ENCODE measurements around the gene CRTC1.

Gene CRTC1

GRCh38 chr19:18650468-18651041 lies 32.9 kb upstream of the CRTC1 start:
- no peak for TF ChIP-seq SP1 (IDR thresholded peaks at IDR 0.05)
- TF ChIP-seq L3MBTL2 (conservative IDR thresholded peaks at IDR 0.05): no peak
- no peak for TF ChIP-seq NFRKB (IDR thresholded peaks at IDR 0.05)
- TF ChIP-seq CTBP1 (IDR thresholded peaks at IDR 0.05; ENCODE audit: borderline replicate concordance): no peak
- TF ChIP-seq LEF1 (IDR thresholded peaks at IDR 0.05; ENCODE audit: borderline replicate concordance): no peak
- TF ChIP-seq HDGF (IDR thresholded peaks at IDR 0.05; ENCODE audit: borderline replicate concordance): no peak
- TF ChIP-seq ARNT (IDR thresholded peaks at IDR 0.05): no peak
- no peak for TF ChIP-seq ELF4 (IDR thresholded peaks at IDR 0.05)
- TF ChIP-seq BHLHE40 (IDR thresholded peaks at IDR 0.05; ENCODE audit: borderline replicate concordance): no peak
- TF ChIP-seq SUZ12 (IDR thresholded peaks at IDR 0.05): no peak
- no peak for TF ChIP-seq ZNF384 (IDR thresholded peaks at IDR 0.05)
- TF ChIP-seq, protein P1, sequence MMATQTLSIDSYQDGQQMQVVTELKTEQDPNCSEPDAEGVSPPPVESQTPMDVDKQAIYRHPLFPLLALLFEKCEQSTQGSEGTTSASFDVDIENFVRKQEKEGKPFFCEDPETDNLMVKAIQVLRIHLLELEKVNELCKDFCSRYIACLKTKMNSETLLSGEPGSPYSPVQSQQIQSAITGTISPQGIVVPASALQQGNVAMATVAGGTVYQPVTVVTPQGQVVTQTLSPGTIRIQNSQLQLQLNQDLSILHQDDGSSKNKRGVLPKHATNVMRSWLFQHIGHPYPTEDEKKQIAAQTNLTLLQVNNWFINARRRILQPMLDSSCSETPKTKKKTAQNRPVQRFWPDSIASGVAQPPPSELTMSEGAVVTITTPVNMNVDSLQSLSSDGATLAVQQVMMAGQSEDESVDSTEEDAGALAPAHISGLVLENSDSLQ (IDR thresholded peaks at IDR 0.05): no peak
- TF ChIP-seq FOXM1 (IDR thresholded peaks at IDR 0.05; ENCODE audit: borderline replicate concordance): no peak
- TF ChIP-seq TARDBP (IDR thresholded peaks at IDR 0.05): no peak
- TF ChIP-seq FOXK2 (IDR thresholded peaks at IDR 0.05): no peak
- POLR2A ChIA-PET: no interaction called here
- DNase-seq (ENCODE audit: extremely low spot score): no peak
- CTCF ChIA-PET: no interaction called here

DNA sequence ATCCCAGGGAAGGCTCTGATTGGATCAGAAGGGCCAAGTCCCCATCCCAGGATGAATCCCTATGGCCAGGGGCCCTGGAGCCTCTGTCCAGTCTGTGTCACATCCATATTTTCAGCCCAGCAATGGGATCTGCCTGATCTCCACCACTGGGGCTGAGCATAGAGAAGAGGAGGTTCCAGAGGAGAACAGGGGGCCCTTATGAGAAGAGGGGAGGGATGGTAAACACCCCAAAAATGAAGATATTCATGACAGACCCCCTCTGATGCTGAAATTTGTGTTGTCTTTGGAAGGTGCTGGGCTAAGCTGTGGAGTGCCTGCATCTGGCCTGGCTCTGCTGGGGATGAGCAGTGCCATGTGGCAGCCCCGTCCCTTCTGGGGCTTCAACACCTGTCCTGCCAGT lies 32.2 kb upstream of the CRTC1 start:
- POLR2A ChIA-PET: no interaction called here
- no peak for TF ChIP-seq NFRKB (IDR thresholded peaks at IDR 0.05)
- TF ChIP-seq BHLHE40 (IDR thresholded peaks at IDR 0.05; ENCODE audit: borderline replicate concordance): no peak
- no peak for TF ChIP-seq LEF1 (IDR thresholded peaks at IDR 0.05; ENCODE audit: borderline replicate concordance)
- CTCF ChIA-PET: no interaction called here
- DNase-seq (ENCODE audit: extremely low spot score): no peak

- DNase-seq (ENCODE audit: extremely low spot score): no peak
- ChIA-PET CTCF (no interaction called here), POLR2A (no interaction called here)
- no peak for TF ChIP-seq LEF1 (IDR thresholded peaks at IDR 0.05; ENCODE audit: borderline replicate concordance)
- no peak for TF ChIP-seq HDGF (IDR thresholded peaks at IDR 0.05; ENCODE audit: borderline replicate concordance)
- no peak for TF ChIP-seq BHLHE40 (IDR thresholded peaks at IDR 0.05; ENCODE audit: borderline replicate concordance)
- TF ChIP-seq FOXK2 (IDR thresholded peaks at IDR 0.05): no peak
- no peak for TF ChIP-seq CTBP1 (IDR thresholded peaks at IDR 0.05; ENCODE audit: borderline replicate concordance)
- TF ChIP-seq, protein P1 (IDR thresholded peaks at IDR 0.05): no peak
- TF ChIP-seq NFRKB (IDR thresholded peaks at IDR 0.05): no peak
- TF ChIP-seq SP1 (IDR thresholded peaks at IDR 0.05): no peak
- TF ChIP-seq TARDBP (IDR thresholded peaks at IDR 0.05): no peak
- TF ChIP-seq FOXA1 (IDR thresholded peaks at IDR 0.05): no peak
- TF ChIP-seq L3MBTL2 (conservative IDR thresholded peaks at IDR 0.05): no peak
- no peak for TF ChIP-seq ARNT (IDR thresholded peaks at IDR 0.05)
- TF ChIP-seq SUZ12 (IDR thresholded peaks at IDR 0.05): no peak
Observed at GRCh38 chr19:18651733-18652132, 31.7 kb upstream of the CRTC1 start.

DNA sequence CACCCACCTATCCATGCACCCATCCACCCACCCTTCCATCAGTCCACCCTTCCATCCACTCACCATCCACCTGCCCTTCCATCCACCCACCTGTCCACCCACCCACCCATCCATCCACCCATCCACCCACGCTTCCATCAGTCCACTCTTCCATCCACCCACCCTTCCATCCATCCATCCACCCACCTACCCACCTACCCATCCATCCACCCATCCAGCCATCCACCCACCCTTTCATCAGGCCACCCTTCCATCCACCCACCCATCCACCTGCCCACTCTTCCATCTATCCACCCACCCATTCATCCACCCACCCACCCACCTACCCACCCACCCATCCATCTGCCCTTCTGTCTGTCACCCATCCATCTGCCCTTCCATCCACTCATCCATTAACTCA lies 29.6 kb upstream of the CRTC1 start:
- CTCF ChIA-PET: no interaction called here
- TF ChIP-seq NFRKB (IDR thresholded peaks at IDR 0.05) (no peak), SUZ12 (IDR thresholded peaks at IDR 0.05) (no peak), HDGF (IDR thresholded peaks at IDR 0.05; ENCODE audit: borderline replicate concordance) (no peak), BHLHE40 (IDR thresholded peaks at IDR 0.05; ENCODE audit: borderline replicate concordance) (no peak), FOXK2 (IDR thresholded peaks at IDR 0.05) (no peak), FOXM1 (IDR thresholded peaks at IDR 0.05; ENCODE audit: borderline replicate concordance) (no peak), FOXA1 (IDR thresholded peaks at IDR 0.05) (no peak), SP1 (IDR thresholded peaks at IDR 0.05) (no peak), LEF1 (IDR thresholded peaks at IDR 0.05; ENCODE audit: borderline replicate concordance) (no peak), TARDBP (IDR thresholded peaks at IDR 0.05) (no peak)
- DNase-seq (ENCODE audit: extremely low spot score): no peak
- POLR2A ChIA-PET: no interaction called here

DNA sequence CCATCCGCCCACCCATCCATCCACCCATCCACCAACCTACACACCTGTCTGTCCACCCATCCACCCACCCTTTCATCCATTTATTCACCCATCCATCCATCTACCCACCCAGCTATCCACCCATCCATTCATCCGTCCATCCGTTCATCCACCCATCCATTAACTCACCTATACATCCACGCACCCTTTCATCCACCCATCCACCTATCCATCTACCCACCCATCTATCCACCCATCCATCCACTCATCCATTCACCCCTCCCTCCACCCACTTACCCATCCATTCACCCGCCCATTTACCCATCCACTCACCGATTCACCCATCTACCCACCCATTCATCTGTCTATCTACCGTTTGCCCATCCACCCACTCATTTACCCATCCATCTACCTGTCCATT lies 29.0 kb upstream of the CRTC1 start:
- ChIA-PET POLR2A (no interaction called here), CTCF (no interaction called here)
- TF ChIP-seq TARDBP (IDR thresholded peaks at IDR 0.05): no peak
- TF ChIP-seq HDGF (IDR thresholded peaks at IDR 0.05; ENCODE audit: borderline replicate concordance): no peak
- TF ChIP-seq FOXK2 (IDR thresholded peaks at IDR 0.05): no peak
- TF ChIP-seq CTBP1 (IDR thresholded peaks at IDR 0.05; ENCODE audit: borderline replicate concordance): no peak
- no peak for TF ChIP-seq SUZ12 (IDR thresholded peaks at IDR 0.05)
- TF ChIP-seq ZNF384 (IDR thresholded peaks at IDR 0.05): no peak
- TF ChIP-seq NFRKB (IDR thresholded peaks at IDR 0.05): no peak
- no peak for TF ChIP-seq FOXA1 (IDR thresholded peaks at IDR 0.05)
- TF ChIP-seq ARNT (IDR thresholded peaks at IDR 0.05): no peak
- TF ChIP-seq FOXM1 (IDR thresholded peaks at IDR 0.05; ENCODE audit: borderline replicate concordance): no peak
- TF ChIP-seq LEF1 (IDR thresholded peaks at IDR 0.05; ENCODE audit: borderline replicate concordance): no peak
- TF ChIP-seq BHLHE40 (IDR thresholded peaks at IDR 0.05; ENCODE audit: borderline replicate concordance): no peak
- no peak for TF ChIP-seq ELF4 (IDR thresholded peaks at IDR 0.05)
- TF ChIP-seq, protein P1 (IDR thresholded peaks at IDR 0.05): no peak
- no peak for TF ChIP-seq SP1 (IDR thresholded peaks at IDR 0.05)
- no peak for TF ChIP-seq L3MBTL2 (conservative IDR thresholded peaks at IDR 0.05)
- no peak for DNase-seq (ENCODE audit: extremely low spot score)

GRCh38 chr19:18655173-18655844 lies 28.2 kb upstream of the CRTC1 start:
- TF ChIP-seq FOXK2 (IDR thresholded peaks at IDR 0.05): no peak
- no peak for TF ChIP-seq ARNT (IDR thresholded peaks at IDR 0.05)
- no peak for TF ChIP-seq NFRKB (IDR thresholded peaks at IDR 0.05)
- no peak for TF ChIP-seq FOXA1 (IDR thresholded peaks at IDR 0.05)
- TF ChIP-seq HDGF (IDR thresholded peaks at IDR 0.05; ENCODE audit: borderline replicate concordance): no peak
- no peak for TF ChIP-seq BHLHE40 (IDR thresholded peaks at IDR 0.05; ENCODE audit: borderline replicate concordance)
- TF ChIP-seq SP1 (IDR thresholded peaks at IDR 0.05): no peak
- TF ChIP-seq LEF1 (IDR thresholded peaks at IDR 0.05; ENCODE audit: borderline replicate concordance): no peak
- no peak for TF ChIP-seq L3MBTL2 (conservative IDR thresholded peaks at IDR 0.05)
- no peak for TF ChIP-seq FOXM1 (IDR thresholded peaks at IDR 0.05; ENCODE audit: borderline replicate concordance)
- TF ChIP-seq CTBP1 (IDR thresholded peaks at IDR 0.05; ENCODE audit: borderline replicate concordance): no peak
- no peak for DNase-seq (ENCODE audit: extremely low spot score)
- ChIA-PET POLR2A (no interaction called here), CTCF (no interaction called here)
